Vagina (tissue), 2 donors: ENCODE data around the gene SLC9A1.

Experiments
- POLR2A ChIP-seq, 2 donors: fragments of 450-650 bp; IDR thresholded peaks; one replicate each; pipeline ENCODE4 v1.6.1; 2017; ENCODE audit warnings: antibody characterized with exemption in 2 of 2, mild to moderate bottlenecking in 2 of 2, moderate library complexity in 2 of 2
- TF ChIP-seq, protein P1 (sequence below), 3 experiments: fragments of 450-650 bp in 2 of 3; fragments of 200-600 bp in 1 of 3; sonication (generic) in 1 of 3; IDR thresholded peaks; one replicate each; pipeline ENCODE4 v1.5.1; 2017 to 2019; ENCODE audit warnings: antibody characterized with exemption in 3 of 3, mild to moderate bottlenecking in 2 of 3, moderate library complexity in 2 of 3

DNA sequence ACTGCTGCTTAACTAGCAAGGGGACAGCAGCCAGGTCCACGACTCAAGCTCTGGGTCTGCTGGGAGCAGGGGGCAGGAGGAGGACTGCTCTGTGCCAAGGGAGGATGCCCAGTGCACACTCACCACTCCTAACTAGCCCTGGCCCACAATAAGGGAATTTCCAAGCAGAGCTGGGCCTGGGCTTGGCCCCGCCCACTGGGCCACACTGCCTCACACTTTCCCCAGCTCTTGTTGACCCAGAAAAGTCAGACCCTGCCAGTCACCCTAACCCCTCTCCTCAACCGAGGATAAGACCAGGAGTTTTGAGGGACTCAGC is 18.7 kb downstream of the SLC9A1 start:
- TF ChIP-seq, protein P1, sequence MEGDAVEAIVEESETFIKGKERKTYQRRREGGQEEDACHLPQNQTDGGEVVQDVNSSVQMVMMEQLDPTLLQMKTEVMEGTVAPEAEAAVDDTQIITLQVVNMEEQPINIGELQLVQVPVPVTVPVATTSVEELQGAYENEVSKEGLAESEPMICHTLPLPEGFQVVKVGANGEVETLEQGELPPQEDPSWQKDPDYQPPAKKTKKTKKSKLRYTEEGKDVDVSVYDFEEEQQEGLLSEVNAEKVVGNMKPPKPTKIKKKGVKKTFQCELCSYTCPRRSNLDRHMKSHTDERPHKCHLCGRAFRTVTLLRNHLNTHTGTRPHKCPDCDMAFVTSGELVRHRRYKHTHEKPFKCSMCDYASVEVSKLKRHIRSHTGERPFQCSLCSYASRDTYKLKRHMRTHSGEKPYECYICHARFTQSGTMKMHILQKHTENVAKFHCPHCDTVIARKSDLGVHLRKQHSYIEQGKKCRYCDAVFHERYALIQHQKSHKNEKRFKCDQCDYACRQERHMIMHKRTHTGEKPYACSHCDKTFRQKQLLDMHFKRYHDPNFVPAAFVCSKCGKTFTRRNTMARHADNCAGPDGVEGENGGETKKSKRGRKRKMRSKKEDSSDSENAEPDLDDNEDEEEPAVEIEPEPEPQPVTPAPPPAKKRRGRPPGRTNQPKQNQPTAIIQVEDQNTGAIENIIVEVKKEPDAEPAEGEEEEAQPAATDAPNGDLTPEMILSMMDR (IDR thresholded peaks at IDR 0.05), result no peak
- TF ChIP-seq POLR2A (IDR thresholded peaks at IDR 0.05), result no peak
